Gastroesophageal sphincter (tissue), 4 donors: ENCODE measurements around the gene SLC24A3. TPM values are rescaled to one million over a fixed set of nuclear protein-coding genes. Genes with fewer than 3 reads are reported as not detected.

ENCODE experiments used
- ATAC-seq: fragments of 150-250 bp; one replicate; pipeline ENCODE4 v1.9.1; 2016; ENCODE audit warnings: mild to moderate bottlenecking, moderate library complexity
- H3K27ac ChIP-seq, 4 donors: fragments of 200-600 bp; sonication (generic) in 3 of 4; 1 replicate in 3 of 4; 2 replicates in 1 of 4; pipeline ENCODE4 v1.5.1; 2016 to 2019
- H3K27me3 ChIP-seq: fragments of 200-600 bp; sonication (generic); one replicate; pipeline ENCODE4 v1.5.1; 2019
- H3K36me3 ChIP-seq, 2 donors: fragments of 200-600 bp; sonication (generic); one replicate each; pipeline ENCODE4 v1.5.1; 2019; ENCODE audit warnings: control low read depth in 1 of 2
- H3K4me1 ChIP-seq, 3 donors: fragments of 200-600 bp; sonication (generic); 1 replicate in 2 of 3; 2 replicates in 1 of 3; pipeline ENCODE4 v1.5.1; 2016 to 2019; ENCODE audit warnings: control low read depth in 2 of 3
- H3K4me3 ChIP-seq, 2 donors: fragments of 200-600 bp; sonication (generic); one replicate each; pipeline ENCODE4 v1.5.1; 2019; ENCODE audit warnings: mild to moderate bottlenecking in 1 of 2, moderate library complexity in 1 of 2
- H3K9me3 ChIP-seq, 3 donors: fragments of 200-600 bp; sonication (generic); one replicate each; pipeline ENCODE4 v1.5.1; 2017 to 2019; ENCODE audit warnings: control low read depth in 2 of 3
- CTCF ChIP-seq, 4 experiments: fragments of 200-600 bp in 2 of 4; fragments of 450-650 bp in 2 of 4; sonication (generic) in 1 of 4; IDR thresholded peaks; one replicate each; pipeline ENCODE4 v1.5.1; 2017 to 2019; ENCODE audit warnings: antibody characterized with exemption in 4 of 4, mild to moderate bottlenecking in 2 of 4, moderate library complexity in 2 of 4
- EP300 ChIP-seq: sonication (generic); formaldehyde crosslinking; IDR thresholded peaks from one replicate; pipeline ENCODE4 v1.6.1; 2017; ENCODE audit warnings: antibody characterized with exemption, mild to moderate bottlenecking
- POLR2A ChIP-seq, 2 donors: fragments of 450-650 bp; IDR thresholded peaks; one replicate each; pipeline ENCODE4 v1.6.1; 2017; ENCODE audit warnings: antibody characterized with exemption in 2 of 2, mild to moderate bottlenecking in 2 of 2, moderate library complexity in 1 of 2
- POLR2AphosphoS5 ChIP-seq: sonication (generic); formaldehyde crosslinking; IDR thresholded peaks from one replicate; pipeline ENCODE4 v1.6.1; 2017; ENCODE audit warnings: antibody characterized with exemption
- WGBS, 2 donors: methylation state at CpG; one replicate each; pipeline ENCODE4 v1.1.5; 2018; ENCODE audit warnings: low coverage in 1 of 2; 5-methylcytosine and 5-hydroxymethylcytosine counted together
- total RNA-seq, 4 donors: library from RNA; depleted of rRNA; stranded (reverse); fragments of >200 nt; gene quantifications; one replicate each; pipeline ENCODE4 v1.1.0, GENCODE V29; 2016

Gene SLC24A3
- total RNA-seq, 4 donors from 2014 or later = 2.7 to 13.5 (median 5.5) TPM

- no peak overlapping the region for H3K27ac ChIP-seq
- H3K36me3 ChIP-seq = no peaks in the 10 kb centered on the region
- peaks cover 0 to 3% (median 0%) of the 10 kb centered on the region in 3 donors for H3K9me3 ChIP-seq
- H3K4me3 ChIP-seq = no peak overlapping the region
- ATAC-seq = no peak
- no peak for TF ChIP-seq EP300
- no peak for TF ChIP-seq POLR2AphosphoS5
- no peak for TF ChIP-seq CTCF (IDR thresholded peaks at IDR 0.05)
- TF ChIP-seq POLR2A (IDR thresholded peaks at IDR 0.05) = no peak
- no peaks in the 10 kb centered on the region for H3K27me3 ChIP-seq
- 85 to 88% methylated on average over 4 of the region's 4 CpGs for whole genome bisulfite sequencing, 2 donors
- no peaks in the 10 kb centered on the region for H3K4me1 ChIP-seq
These were observed 191.1 kb downstream of the SLC24A3 start for GRCh38 chr20:19403549-19403948.

GRCh38 chr20:19404826-19405225 is 192.4 kb downstream of the SLC24A3 start:
- 80 to 83% methylated on average over 1 to 3 of the region's 3 CpGs for WGBS, 2 donors
- Histone ChIP-seq H3K4me3 (no peak overlapping the region), H3K9me3 (no peaks in the 10 kb centered on the region), H3K4me1 (no peaks in the 10 kb centered on the region), H3K27ac (no peak overlapping the region), H3K27me3 (no peaks in the 10 kb centered on the region), H3K36me3 (no peaks in the 10 kb centered on the region)
- no peak for ATAC-seq
- TF ChIP-seq CTCF (IDR thresholded peaks at IDR 0.05) (no peak), POLR2AphosphoS5 (no peak), EP300 (no peak), POLR2A (IDR thresholded peaks at IDR 0.05) (no peak)

- Histone ChIP-seq H3K9me3 (no peaks in the 10 kb centered on the region), H3K27ac (no peak overlapping the region), H3K4me1 (no peaks in the 10 kb centered on the region), H3K4me3 (no peak overlapping the region), H3K36me3 (no peaks in the 10 kb centered on the region), H3K27me3 (no peaks in the 10 kb centered on the region)
- WGBS, 2 donors = 85 to 94% methylated on average over 3 of the region's 3 CpGs
- no peak for ATAC-seq
- TF ChIP-seq POLR2A (IDR thresholded peaks at IDR 0.05) = no peak
These were observed 193.5 kb downstream of the SLC24A3 start for GRCh38 chr20:19405958-19406357.

- Histone ChIP-seq H3K4me1 (no peaks in the 10 kb centered on the region), H3K9me3 (no peaks in the 10 kb centered on the region), H3K4me3 (no peak overlapping the region), H3K27me3 (no peaks in the 10 kb centered on the region), H3K36me3 (no peaks in the 10 kb centered on the region), H3K27ac (no peak overlapping the region)
- no peak for TF ChIP-seq CTCF (IDR thresholded peaks at IDR 0.05)
- WGBS, 2 donors = 69 to 83% methylated on average over 1 to 2 of the region's 2 CpGs
- no peak for ATAC-seq
These were observed 193.9 kb downstream of the SLC24A3 start for GRCh38 chr20:19406381-19406780.

DNA sequence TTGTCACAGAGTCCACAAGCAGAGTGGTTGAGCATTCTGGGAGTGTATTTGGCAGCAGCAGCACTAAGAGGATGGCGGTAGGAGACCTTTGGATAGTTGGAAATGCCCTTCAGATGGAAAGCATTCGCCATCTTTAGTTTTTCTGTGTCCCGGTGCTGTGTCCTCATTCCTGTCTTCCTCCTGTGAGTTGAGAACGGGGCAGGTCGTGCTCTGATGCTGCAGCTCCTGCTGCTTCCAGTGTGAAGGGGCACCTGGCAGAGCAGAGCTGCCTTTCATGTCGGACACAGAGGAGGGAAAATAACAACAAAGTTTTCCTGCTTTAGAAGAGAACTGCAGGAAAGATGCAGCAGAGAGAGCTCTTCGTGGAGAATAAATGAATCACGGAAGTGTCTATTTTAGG is 194.8 kb downstream of the SLC24A3 start:
- Histone ChIP-seq H3K27me3 (no peaks in the 10 kb centered on the region), H3K36me3 (no peaks in the 10 kb centered on the region), H3K4me1 (no peaks in the 10 kb centered on the region), H3K27ac (no peak overlapping the region), H3K4me3 (no peak overlapping the region), H3K9me3 (no peaks in the 10 kb centered on the region)
- no peak for ATAC-seq
- WGBS, 2 donors = 70 to 80% methylated on average over 2 to 6 of the region's 8 CpGs
- no peak for TF ChIP-seq POLR2A (IDR thresholded peaks at IDR 0.05)
- no peak for TF ChIP-seq POLR2AphosphoS5
- no peak for TF ChIP-seq EP300
- no peak for TF ChIP-seq CTCF (IDR thresholded peaks at IDR 0.05)

DNA sequence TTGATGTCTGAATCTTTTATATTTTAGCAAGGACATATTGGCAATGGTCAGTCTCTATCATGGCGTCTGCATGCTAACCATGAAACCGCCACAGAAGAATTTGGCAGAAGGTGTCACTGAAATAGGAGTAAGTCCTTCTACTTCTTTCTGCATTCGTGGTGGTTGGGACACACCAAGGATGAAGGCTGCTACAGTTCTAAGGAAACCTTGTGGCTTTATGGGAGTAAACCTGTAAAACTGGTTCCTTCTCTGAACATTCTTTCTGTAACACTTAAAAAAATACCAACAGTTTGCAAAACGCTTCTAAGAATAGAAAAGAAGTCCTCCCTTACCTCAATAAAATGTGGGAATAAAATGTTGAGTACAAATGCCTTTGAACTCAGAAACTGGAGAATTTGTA is 195.3 kb downstream of the SLC24A3 start:
- Histone ChIP-seq H3K36me3 (no peaks in the 10 kb centered on the region), H3K27me3 (no peaks in the 10 kb centered on the region), H3K27ac (no peak overlapping the region), H3K4me3 (no peak overlapping the region), H3K9me3 (no peaks in the 10 kb centered on the region), H3K4me1 (no peaks in the 10 kb centered on the region)
- TF ChIP-seq EP300 (no peak), CTCF (IDR thresholded peaks at IDR 0.05) (no peak), POLR2A (IDR thresholded peaks at IDR 0.05) (no peak), POLR2AphosphoS5 (no peak)
- WGBS, 2 donors = 64 to 72% methylated on average over 3 to 4 of the region's 4 CpGs
- ATAC-seq = no peak
